Keratinocyte (primary cell): ENCODE data around the gene PRDM1. TPM values are rescaled to one million over a fixed set of nuclear protein-coding genes. Genes with fewer than 3 reads are reported as not detected.

ENCODE experiments used
- DNase-seq: peaks from one replicate; pipeline ENCODE4 v3.0.0-alpha.2; 2011; ENCODE audit warnings: low read depth, missing footprints, low spot score
- FAIRE-seq: peaks from 2 replicates; lab custom pipeline; 2011; peaks lifted over from hg19 to GRCh38; lab: Jason Lieb, UNC
- H2AFZ ChIP-seq: 2 replicates; pipeline ENCODE4 v1.6.0; 2012; ENCODE audit warnings: low read length, control low read depth, inconsistent platforms; ENCODE audit not compliant: control insufficient read depth
- H3K27ac ChIP-seq: 2 replicates; pipeline ENCODE4 v1.5.1; 2011; ENCODE audit warnings: low read length; ENCODE audit not compliant: control insufficient read depth, insufficient read depth
- H3K27me3 ChIP-seq: 3 replicates; pipeline ENCODE4 v1.6.0; 2011; ENCODE audit warnings: low read length; ENCODE audit not compliant: control insufficient read depth, insufficient read depth; ENCODE audit errors: extremely low read depth
- H3K36me3 ChIP-seq, 2 experiments: 2 replicates in 1 of 2; 3 replicates in 1 of 2; pipeline ENCODE4 v1.5.1; 2011; ENCODE audit warnings: low read length in 2 of 2, mild to moderate bottlenecking in 1 of 2; ENCODE audit not compliant: control insufficient read depth in 2 of 2, insufficient read depth in 2 of 2; ENCODE audit errors: extremely low read depth in 1 of 2
- H3K4me1 ChIP-seq: 3 replicates; pipeline ENCODE4 v1.5.1; 2011; ENCODE audit warnings: low read length; ENCODE audit not compliant: control insufficient read depth, insufficient read depth; ENCODE audit errors: extremely low read depth
- H3K4me2 ChIP-seq: 3 replicates; pipeline ENCODE4 v1.6.0; 2011; ENCODE audit warnings: low read depth, low read length; ENCODE audit not compliant: control insufficient read depth, insufficient read depth; ENCODE audit errors: extremely low read depth
- H3K4me3 ChIP-seq, 3 experiments: fragments of 200-600 bp in 1 of 3; sonication (generic) in 1 of 3; 2 replicates in 2 of 3; 3 replicates in 1 of 3; pipeline ENCODE4 v1.5.1; 2011 to 2016; ENCODE audit warnings: low read length in 3 of 3, mild to moderate bottlenecking in 3 of 3, control low read depth in 2 of 3, inconsistent platforms in 1 of 3, low read depth in 1 of 3, mixed read lengths in 1 of 3, mixed run types in 1 of 3, moderate library complexity in 1 of 3; ENCODE audit not compliant: control insufficient read depth in 2 of 3, insufficient read depth in 2 of 3; ENCODE audit errors: extremely low read depth in 1 of 3
- H3K79me2 ChIP-seq: 2 replicates; pipeline ENCODE4 v1.6.0; 2012; ENCODE audit warnings: low read length; ENCODE audit not compliant: control insufficient read depth, insufficient read depth
- H3K9ac ChIP-seq: 3 replicates; pipeline ENCODE4 v1.6.0; 2011; ENCODE audit warnings: low read length; ENCODE audit not compliant: control insufficient read depth, insufficient read depth; ENCODE audit errors: extremely low read depth
- H3K9me1 ChIP-seq: 3 replicates; pipeline ENCODE4 v1.6.0; 2011; ENCODE audit warnings: low read length; ENCODE audit not compliant: control insufficient read depth, insufficient read depth; ENCODE audit errors: extremely low read depth
- H3K9me3 ChIP-seq: 2 replicates; pipeline ENCODE4 v1.5.1; 2012; ENCODE audit warnings: low read depth, low read length; ENCODE audit not compliant: control insufficient read depth
- H4K20me1 ChIP-seq: 3 replicates; pipeline ENCODE4 v1.6.0; 2011; ENCODE audit warnings: low read length; ENCODE audit not compliant: control insufficient read depth, insufficient read depth; ENCODE audit errors: extremely low read depth
- CTCF ChIP-seq, 3 experiments: IDR thresholded peaks in 1 of 3; conservative IDR thresholded peaks in 1 of 3; optimal IDR thresholded peaks in 1 of 3; 2 replicates in 2 of 3; 3 replicates in 1 of 3; pipeline versions ENCODE3 to v1.5.1; 2011; ENCODE audit warnings: low read length in 3 of 3, mild to moderate bottlenecking in 3 of 3, moderate library complexity in 2 of 3, control low read depth in 1 of 3, inconsistent platforms in 1 of 3; ENCODE audit not compliant: insufficient read depth in 2 of 3; ENCODE audit errors: extremely low read depth in 1 of 3
- EZH2 ChIP-seq: IDR thresholded peaks from one replicate; pipeline ENCODE4 v1.6.1; 2012; ENCODE audit warnings: inconsistent platforms, mild to moderate bottlenecking, low read length, moderate library complexity
- dilution Hi-C: fragments of 300-500 bp; cut with MboI; formaldehyde crosslinking; loops from one replicate; pipeline ENCODE4 v1.7.0; 2020; ENCODE audit warnings: low sequenced_read_pairs; ENCODE audit not compliant: extremely low pct_ligation_motif_present
- polyA plus RNA-seq, 5 experiments: library from polyadenylated mRNA; depleted of rRNA in 3 of 5; stranded (reverse) in 3 of 5; stranded (forward) in 1 of 5; unstranded in 1 of 5; fragments of >200 nt; gene quantifications; 1 replicate in 1 of 5; 2 replicates in 3 of 5; 3 replicates in 1 of 5; pipeline versions ENCODE4 v1.2.1 to v1.2.3, GENCODE V29; 2011 to 2012; ENCODE audit warnings: missing spikeins in 2 of 5, low read depth in 1 of 5, low replicate concordance in 1 of 5

PRDM1 gene
- polyA plus RNA-seq, 1 donor (not counting 4 experiments of a cell fraction or from before 2014, with no cell fraction given), result 6.7 TPM

GRCh38 chr6:106103728-106104109, 17.6 kb downstream of the PRDM1 start:
- DNase-seq, result no peak
- no peak overlapping the region for H3K27ac ChIP-seq
- peaks cover 39% of the 10 kb centered on the region for H3K4me1 ChIP-seq
- H3K79me2 ChIP-seq, result peaks cover 4% of the 10 kb centered on the region
- FAIRE-seq, result peak; percentile 71
- H3K4me3 ChIP-seq, result peak overlapping the region in 2 of 3 experiments; percentile 0 to 34
- H3K36me3 ChIP-seq, result peaks cover 25 to 31% of the 10 kb centered on the region in 2 experiments
- no peak overlapping the region for H2AFZ ChIP-seq
- peak overlapping the region; percentile 33 for H3K9ac ChIP-seq
- no peaks in the 10 kb centered on the region for H3K9me3 ChIP-seq
- H3K9me1 ChIP-seq, result no peaks in the 10 kb centered on the region
- H3K4me2 ChIP-seq, result peak overlapping the region; percentile 74
- no peaks in the 10 kb centered on the region for H4K20me1 ChIP-seq
- H3K27me3 ChIP-seq, result no peaks in the 10 kb centered on the region
- dilution Hi-C loops, result no loop called here
- TF ChIP-seq CTCF (optimal IDR thresholded peaks at IDR 0.05 in 1 of 3, IDR thresholded peaks at IDR 0.05 in 1 of 3, conservative IDR thresholded peaks at IDR 0.05 in 1 of 3; ENCODE audit: extremely low read depth in 1 of 3, insufficient read depth in 2 of 3, low read length in 3 of 3), result no peak
- no peak for TF ChIP-seq EZH2

GRCh38 chr6:106104476-106104875, 18.3 kb downstream of the PRDM1 start:
- dilution Hi-C loops, result no loop called here
- no peak overlapping the region for H3K4me3 ChIP-seq
- H3K79me2 ChIP-seq, result peaks cover 4% of the 10 kb centered on the region
- no peak overlapping the region for H3K27ac ChIP-seq
- H3K27me3 ChIP-seq, result no peaks in the 10 kb centered on the region
- no peak for DNase-seq
- H3K9me1 ChIP-seq, result no peaks in the 10 kb centered on the region
- no peak overlapping the region for H2AFZ ChIP-seq
- FAIRE-seq, result no peak
- no peaks in the 10 kb centered on the region for H4K20me1 ChIP-seq
- no peak overlapping the region for H3K4me2 ChIP-seq
- H3K9ac ChIP-seq, result no peak overlapping the region
- H3K4me1 ChIP-seq, result peaks cover 36% of the 10 kb centered on the region
- no peaks in the 10 kb centered on the region for H3K9me3 ChIP-seq
- H3K36me3 ChIP-seq, result peaks cover 25 to 31% of the 10 kb centered on the region in 2 experiments
- no peak for TF ChIP-seq EZH2
- no peak for TF ChIP-seq CTCF (optimal IDR thresholded peaks at IDR 0.05 in 1 of 3, IDR thresholded peaks at IDR 0.05 in 1 of 3, conservative IDR thresholded peaks at IDR 0.05 in 1 of 3; ENCODE audit: extremely low read depth in 1 of 3, insufficient read depth in 2 of 3, low read length in 3 of 3)
